Right lobe of liver (tissue), 4 donors: Measurements from ENCODE around the gene GABRR3.

Experiments used
- CTCF ChIP-seq, 4 donors: fragments of 200-600 bp in 3 of 4; fragments of 450-650 bp in 1 of 4; IDR thresholded peaks; one replicate each; pipeline versions ENCODE4 v1.5.1 to v1.8.0; 2016 to 2022; ENCODE audit warnings: antibody characterized with exemption in 4 of 4, mild to moderate bottlenecking in 2 of 4
- POLR2A ChIP-seq: fragments of 450-650 bp; IDR thresholded peaks from one replicate; pipeline ENCODE4 v1.6.1; 2017; ENCODE audit warnings: antibody characterized with exemption, mild to moderate bottlenecking
- donor health status: DM: no; HTN: no; CAD: no.
- donor health status: DM: no; HTN: no; CAD: no.
- donor health status: DM: no; HTN: yes; CAD: no.

DNA sequence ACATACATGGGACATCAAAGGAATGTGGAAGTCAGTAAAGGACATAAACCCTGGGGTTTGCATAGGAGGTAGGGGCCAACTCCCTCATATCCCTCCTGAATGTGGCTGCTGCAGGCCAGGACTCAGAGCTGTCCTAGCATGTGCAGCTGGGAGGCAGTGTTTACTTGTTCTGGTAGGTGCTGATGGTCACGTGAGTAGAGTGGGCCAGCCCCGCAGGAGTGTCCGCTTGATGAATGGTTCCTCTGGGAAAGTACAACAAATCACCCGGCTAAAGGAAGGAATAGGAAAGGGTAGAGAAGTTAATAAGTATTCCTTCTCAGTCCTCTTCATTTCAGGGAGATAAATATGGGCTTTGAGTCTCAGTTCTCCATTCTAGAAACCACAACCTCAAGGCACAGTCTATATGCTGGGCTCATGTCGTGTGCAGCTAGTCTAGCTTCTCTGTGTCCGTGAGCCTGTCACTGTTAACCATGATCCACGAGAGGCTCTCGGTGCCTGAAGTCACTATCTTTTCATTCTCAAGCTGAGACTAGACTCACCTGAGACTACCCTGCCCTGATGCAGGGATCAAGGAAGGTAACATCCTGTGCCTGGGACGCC, 80.8 kb downstream of the GABRR3 start:
- no peak for TF ChIP-seq POLR2A
- TF ChIP-seq CTCF (IDR thresholded peaks at IDR 0.05): no peak
